A673 (cell line): ENCODE results near the gene PPP2R2D. TPM values are rescaled to one million over a fixed set of nuclear protein-coding genes. Genes with fewer than 3 reads are reported as not detected.

Experiments used
- BruUV-seq: library from RNA; stranded (reverse); fragments of 400-500 nt; replicated peaks from 2 replicates; lab custom pipeline; 2021; lab: Mats Ljungman, UMichigan
- CTCF ChIA-PET: fragments of 300-600 bp; sonication (Branson Sonifier 250); formaldehyde crosslinking; loops from one replicate; lab custom pipeline; 2022; ENCODE audit warnings: antibody characterized with exemption; lab: Charles Lee
- POLR2A ChIA-PET: fragments of 300-600 bp; sonication (Branson Sonifier 250); formaldehyde crosslinking; loops from one replicate; lab custom pipeline; 2022; ENCODE audit warnings: antibody characterized with exemption; ENCODE audit not compliant: low non-redundant PET; lab: Charles Lee
- DNase-seq: peaks from one replicate; pipeline ENCODE4 v3.0.0-alpha.2; 2015; ENCODE audit warnings: low spot score
- H3K27ac ChIP-seq: fragments of 200-600 bp; sonication (generic); 2 replicates; pipeline ENCODE4 v1.5.1; 2016; ENCODE audit warnings: mixed run types, low read depth, mild to moderate bottlenecking, mixed read lengths, antibody characterized with exemption, low read length; ENCODE audit not compliant: poor library complexity, severe bottlenecking
- H3K27me3 ChIP-seq: fragments of 200-600 bp; sonication (generic); replicated peaks from 2 replicates; pipeline ENCODE4 v1.6.1; 2017; ENCODE audit warnings: mixed run types, low read depth, mild to moderate bottlenecking, mixed read lengths, antibody characterized with exemption, low read length; ENCODE audit not compliant: insufficient read depth, poor library complexity
- H3K36me3 ChIP-seq: fragments of 200-600 bp; sonication (generic); 2 replicates; pipeline ENCODE4 v1.6.1; 2016; ENCODE audit warnings: mixed run types, mild to moderate bottlenecking, mixed read lengths, antibody characterized with exemption, low read length; ENCODE audit not compliant: insufficient read depth, poor library complexity, severe bottlenecking
- H3K4me1 ChIP-seq: fragments of 200-600 bp; sonication (generic); 2 replicates; pipeline ENCODE4 v1.6.1; 2017; ENCODE audit warnings: mixed run types, mild to moderate bottlenecking, mixed read lengths, antibody characterized with exemption, low read length; ENCODE audit not compliant: insufficient read depth, poor library complexity, severe bottlenecking
- H3K4me3 ChIP-seq: fragments of 200-600 bp; sonication (generic); 2 replicates; pipeline ENCODE4 v1.5.1; 2016; ENCODE audit warnings: low read depth, mixed run types, mild to moderate bottlenecking, mixed read lengths, low read length; ENCODE audit not compliant: poor library complexity, severe bottlenecking
- H3K9me3 ChIP-seq: fragments of 200-600 bp; sonication (generic); 2 replicates; pipeline ENCODE4 v1.6.1; 2016; ENCODE audit warnings: mixed run types, low read depth, mild to moderate bottlenecking, mixed read lengths, antibody characterized with exemption, low read length; ENCODE audit not compliant: poor library complexity, severe bottlenecking
- CTCF ChIP-seq: fragments of 300-800, 200-600 bp; sonication (generic); conservative IDR thresholded peaks from 2 replicates; pipeline ENCODE4 v1.5.1; 2017; ENCODE audit warnings: low read depth, mild to moderate bottlenecking, antibody characterized with exemption, low read length, moderate library complexity, mixed read lengths
- EZH2 ChIP-seq: fragments of 200-600 bp; sonication (generic); IDR thresholded peaks from 2 replicates; pipeline ENCODE4 v1.6.1; 2017; ENCODE audit warnings: borderline replicate concordance, low read depth, mild to moderate bottlenecking, mixed read lengths, antibody characterized with exemption, low read length; ENCODE audit not compliant: poor library complexity, severe bottlenecking
- intact Hi-C: fragments of 100-400 bp; cut with micrococcal nuclease; formaldehyde crosslinking; loops from one replicate; pipeline ENCODE4 v1.10.0; 2022; ENCODE audit not compliant: unreplicated experiment
- total RNA-seq: library from RNA; stranded (reverse); gene quantifications from 2 replicates; pipeline ENCODE4 v1.2.3, GENCODE V29; 2021

Gene PPP2R2D
- total RNA-seq, 1 experiment from 2014 or later: 49.1 TPM

GRCh38 chr10:131960631-131961046, 59.8 kb downstream of the PPP2R2D start:
- no TSS peak for BruUV-seq
- CTCF ChIA-PET: no interaction called here

GRCh38 chr10:131961047-131961776, 60.4 kb downstream of the PPP2R2D start:
- Histone ChIP-seq H3K9me3 (no peaks in the 10 kb centered on the region), H3K4me3 (no peak overlapping the region), H3K36me3 (peaks cover 33% of the 10 kb centered on the region), H3K4me1 (peaks cover 12% of the 10 kb centered on the region), H3K27ac (peak overlapping the region; percentile 76), H3K27me3 (no peaks in the 10 kb centered on the region)
- DNase-seq: no peak
- BruUV-seq: no TSS peak
- CTCF ChIA-PET: no interaction called here
- TF ChIP-seq CTCF: no peak
- no peak for TF ChIP-seq EZH2
- intact Hi-C loops: no loop called here
- POLR2A ChIA-PET: interaction anchor here (0.9 kb wide), 1 partner anchor 104 kb away, joined by 5 read pairs; no protein-coding TSS in a partner anchor

More at GRCh38 chr10:131960631-131961046, 59.8 kb downstream of the PPP2R2D start:
- no peak for TF ChIP-seq CTCF
- no peak for TF ChIP-seq EZH2
- peaks cover 38% of the 10 kb centered on the region for H3K36me3 ChIP-seq
- POLR2A ChIA-PET: no interaction called here
- no peak for DNase-seq
- H3K27ac ChIP-seq: no peak overlapping the region
- H3K4me3 ChIP-seq: no peak overlapping the region
- H3K9me3 ChIP-seq: no peaks in the 10 kb centered on the region
- H3K4me1 ChIP-seq: peaks cover 12% of the 10 kb centered on the region
- intact Hi-C loops: no loop called here
- no peaks in the 10 kb centered on the region for H3K27me3 ChIP-seq

GRCh38 chr10:131961777-131962662, 61.2 kb downstream of the PPP2R2D start:
- Histone ChIP-seq H3K4me1 (peaks cover 12% of the 10 kb centered on the region), H3K27ac (peak overlapping the region; percentile 76), H3K4me3 (no peak overlapping the region), H3K36me3 (peaks cover 31% of the 10 kb centered on the region), H3K9me3 (no peaks in the 10 kb centered on the region), H3K27me3 (no peaks in the 10 kb centered on the region)
- peak; percentile 69 for DNase-seq
- no TSS peak for BruUV-seq
- TF ChIP-seq EZH2 (no peak), CTCF (no peak)
- intact Hi-C loops: no loop called here
- ChIA-PET POLR2A (interaction anchor here (0.9 kb wide), 1 partner anchor 105 kb away, joined by 5 read pairs; no protein-coding TSS in a partner anchor), CTCF (no interaction called here)
